AG08395 (cell line): ENCODE measurements around the gene ADRA2C.

Experiments
- DNase-seq: peaks from one replicate; pipeline ENCODE4 v3.0.0; 2012; ENCODE audit warnings: mixed read lengths, low spot score

Gene ADRA2C

GRCh38 chr4:3777669-3778068 is 11.5 kb downstream of the ADRA2C start:
- DNase-seq, result no peak

- DNase-seq, result no peak
Measured at GRCh38 chr4:3779509-3779908, 13.3 kb downstream of the ADRA2C start.

GRCh38 chr4:3780347-3781171 is 14.4 kb downstream of the ADRA2C start:
- no peak for DNase-seq

GRCh38 chr4:3781193-3781886 is 15.2 kb downstream of the ADRA2C start:
- DNase-seq, result no peak

GRCh38 chr4:3781997-3782930 is 16.1 kb downstream of the ADRA2C start:
- no peak for DNase-seq

- DNase-seq, result no peak
Measured at GRCh38 chr4:3783693-3784306, 17.6 kb downstream of the ADRA2C start.

GRCh38 chr4:3784454-3785291 is 18.5 kb downstream of the ADRA2C start:
- no peak for DNase-seq

GRCh38 chr4:3785292-3785565 is 19.0 kb downstream of the ADRA2C start:
- DNase-seq, result no peak

- peak; percentile 22 for DNase-seq
Measured at GRCh38 chr4:3786196-3786869, 20.1 kb downstream of the ADRA2C start.

- DNase-seq, result no peak
Measured at GRCh38 chr4:3787489-3788365, 21.5 kb downstream of the ADRA2C start.

- DNase-seq, result no peak
Measured at GRCh38 chr4:3788366-3788660, 22.1 kb downstream of the ADRA2C start.

- no peak for DNase-seq
Measured at GRCh38 chr4:3789587-3789986, 23.4 kb downstream of the ADRA2C start.

- no peak for DNase-seq
Measured at GRCh38 chr4:3790006-3790561, 23.9 kb downstream of the ADRA2C start.

- no peak for DNase-seq
Measured at GRCh38 chr4:3791256-3791655, 25.1 kb downstream of the ADRA2C start.

GRCh38 chr4:3791910-3792542 is 25.8 kb downstream of the ADRA2C start:
- DNase-seq, result peak; percentile 49

- DNase-seq, result no peak
Measured at GRCh38 chr4:3792813-3793212, 26.6 kb downstream of the ADRA2C start.

GRCh38 chr4:3793545-3793944 is 27.4 kb downstream of the ADRA2C start:
- no peak for DNase-seq

GRCh38 chr4:3796960-3797359 is 30.8 kb downstream of the ADRA2C start:
- no peak for DNase-seq
